Epithelial cell of esophagus (primary cell): ENCODE measurements around the gene PPP1R12B.
"Not testable (repeated sequence)": the region's sequence is repeated elsewhere in the genome, so short reads cannot be mapped to it uniquely, and the experiment has no call there.

ENCODE experiments used
- DNase-seq: peaks from one replicate; pipeline ENCODE4 v3.0.0; 2010; ENCODE audit warnings: low read depth
- H3K4me3 ChIP-seq: 2 replicates; pipeline ENCODE4 v1.5.1; 2011; ENCODE audit warnings: mild to moderate bottlenecking, low read length, control low read depth
- CTCF ChIP-seq: IDR thresholded peaks from 2 replicates; pipeline ENCODE4 v1.5.1; 2011; ENCODE audit warnings: low read depth, mild to moderate bottlenecking, low read length, control low read depth, inconsistent platforms; ENCODE audit not compliant: insufficient read depth; ENCODE audit errors: missing control alignments

PPP1R12B gene

GRCh38 chr1:202638019-202638700 is 289.7 kb downstream of the PPP1R12B start:
- TF ChIP-seq CTCF, result no peak
- no peak for DNase-seq
- H3K4me3 ChIP-seq, result no peak overlapping the region

GRCh38 chr1:202638701-202639305 is 290.3 kb downstream of the PPP1R12B start:
- DNase-seq, H3K4me3 ChIP-seq: not testable (repeated sequence)

GRCh38 chr1:202639500-202639899 is 291.0 kb downstream of the PPP1R12B start:
- no peak for TF ChIP-seq CTCF
- no peak for DNase-seq
- no peak overlapping the region for H3K4me3 ChIP-seq

GRCh38 chr1:202642212-202642611 is 293.7 kb downstream of the PPP1R12B start:
- H3K4me3 ChIP-seq, result no peak overlapping the region
- TF ChIP-seq CTCF, result no peak
- DNase-seq, result no peak
